ENCODE results near the gene ABHD3. TPM values are rescaled to one million over a fixed set of nuclear protein-coding genes. Genes with fewer than 3 reads are reported as not detected.

ABHD3 gene
- total RNA-seq, 3 donors from 2014 or later, result 12.6 to 16.2 (median 13.1) TPM

- no peaks in the 10 kb centered on the region for H3K36me3 ChIP-seq
- no peaks in the 10 kb centered on the region for H3K4me1 ChIP-seq
- intact Hi-C loops (cut with DNase I; ENCODE audit: low total_unique reads), result no loop called here
- DNase-seq (ENCODE audit: low spot score in 2 of 2), result no peak
- TF ChIP-seq, protein P1, sequence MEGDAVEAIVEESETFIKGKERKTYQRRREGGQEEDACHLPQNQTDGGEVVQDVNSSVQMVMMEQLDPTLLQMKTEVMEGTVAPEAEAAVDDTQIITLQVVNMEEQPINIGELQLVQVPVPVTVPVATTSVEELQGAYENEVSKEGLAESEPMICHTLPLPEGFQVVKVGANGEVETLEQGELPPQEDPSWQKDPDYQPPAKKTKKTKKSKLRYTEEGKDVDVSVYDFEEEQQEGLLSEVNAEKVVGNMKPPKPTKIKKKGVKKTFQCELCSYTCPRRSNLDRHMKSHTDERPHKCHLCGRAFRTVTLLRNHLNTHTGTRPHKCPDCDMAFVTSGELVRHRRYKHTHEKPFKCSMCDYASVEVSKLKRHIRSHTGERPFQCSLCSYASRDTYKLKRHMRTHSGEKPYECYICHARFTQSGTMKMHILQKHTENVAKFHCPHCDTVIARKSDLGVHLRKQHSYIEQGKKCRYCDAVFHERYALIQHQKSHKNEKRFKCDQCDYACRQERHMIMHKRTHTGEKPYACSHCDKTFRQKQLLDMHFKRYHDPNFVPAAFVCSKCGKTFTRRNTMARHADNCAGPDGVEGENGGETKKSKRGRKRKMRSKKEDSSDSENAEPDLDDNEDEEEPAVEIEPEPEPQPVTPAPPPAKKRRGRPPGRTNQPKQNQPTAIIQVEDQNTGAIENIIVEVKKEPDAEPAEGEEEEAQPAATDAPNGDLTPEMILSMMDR (IDR thresholded peaks at IDR 0.05), result no peak
- TF ChIP-seq POLR2A (IDR thresholded peaks at IDR 0.05) (no peak), POLR2AphosphoS5 (IDR thresholded peaks at IDR 0.05) (no peak)
- no peak overlapping the region for H3K4me3 ChIP-seq
- no peaks in the 10 kb centered on the region for H3K9me3 ChIP-seq
- H3K27me3 ChIP-seq, result no peaks in the 10 kb centered on the region
- H3K27ac ChIP-seq, result no peak overlapping the region
Measured at GRCh38 chr18:21663578-21663977, 41.0 kb downstream of the ABHD3 start.

GRCh38 chr18:21662581-21662980 is 42.0 kb downstream of the ABHD3 start:
- TF ChIP-seq POLR2AphosphoS5 (IDR thresholded peaks at IDR 0.05) (no peak), POLR2A (IDR thresholded peaks at IDR 0.05) (no peak)
- TF ChIP-seq, protein P1 (IDR thresholded peaks at IDR 0.05), result no peak
- H3K27ac ChIP-seq, result no peak overlapping the region
- intact Hi-C loops (cut with DNase I; ENCODE audit: low total_unique reads), result no loop called here
- DNase-seq (ENCODE audit: low spot score in 2 of 2), result no peak
- H3K4me3 ChIP-seq, result no peak overlapping the region
- H3K4me1 ChIP-seq, result no peaks in the 10 kb centered on the region
- no peaks in the 10 kb centered on the region for H3K27me3 ChIP-seq
- H3K9me3 ChIP-seq, result no peaks in the 10 kb centered on the region
- H3K36me3 ChIP-seq, result no peaks in the 10 kb centered on the region

DNA sequence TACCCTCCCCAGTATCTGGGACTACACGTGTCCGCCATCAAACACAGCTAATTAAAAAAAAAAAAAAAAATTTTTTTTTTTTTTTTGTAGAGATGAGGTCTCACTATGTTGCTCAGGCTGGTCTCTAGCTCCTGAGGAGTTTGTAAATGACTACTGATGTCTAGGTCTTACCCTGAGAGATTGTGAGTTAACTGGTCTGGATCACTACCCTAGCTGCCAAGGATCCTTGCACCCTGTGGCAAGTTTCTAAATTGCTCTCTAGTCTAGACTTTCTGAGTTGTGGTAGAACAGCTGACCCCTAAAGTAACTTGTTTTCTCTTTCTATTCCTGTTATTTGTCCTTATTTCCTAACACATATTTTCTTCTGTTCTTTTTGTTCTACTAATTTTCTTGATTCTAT is 44.5 kb downstream of the ABHD3 start:
- intact Hi-C loops (cut with DNase I; ENCODE audit: low total_unique reads), result no loop called here
- DNase-seq (ENCODE audit: low spot score in 2 of 2), result no peak
- no peak overlapping the region for H3K27ac ChIP-seq
- no peaks in the 10 kb centered on the region for H3K9me3 ChIP-seq
- H3K4me1 ChIP-seq, result no peaks in the 10 kb centered on the region
- TF ChIP-seq POLR2AphosphoS5 (IDR thresholded peaks at IDR 0.05) (no peak), POLR2A (IDR thresholded peaks at IDR 0.05) (no peak)
- TF ChIP-seq, protein P1 (IDR thresholded peaks at IDR 0.05), result no peak
- no peaks in the 10 kb centered on the region for H3K36me3 ChIP-seq
- H3K4me3 ChIP-seq, result no peak overlapping the region
- H3K27me3 ChIP-seq, result no peaks in the 10 kb centered on the region

DNA sequence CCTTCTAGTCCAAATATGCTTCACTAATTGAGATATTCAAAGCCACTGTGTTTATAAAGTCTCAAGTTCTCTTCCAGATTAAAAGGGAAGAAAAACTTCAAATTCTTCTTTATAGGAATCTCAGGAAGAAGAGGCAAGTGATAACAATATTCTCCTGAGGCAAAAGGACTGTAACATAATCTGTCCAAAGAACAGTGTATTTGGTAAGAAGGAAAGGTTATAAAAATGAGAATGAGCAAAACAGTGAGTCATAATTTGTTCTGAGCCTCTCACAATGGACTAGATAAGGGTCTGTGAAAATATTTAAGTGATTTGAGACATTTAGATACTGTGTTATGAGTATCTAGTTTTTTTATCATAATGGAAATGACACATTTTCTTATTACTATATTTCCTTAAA is 48.2 kb downstream of the ABHD3 start:
- H3K27ac ChIP-seq, result no peak overlapping the region
- H3K36me3 ChIP-seq, result no peaks in the 10 kb centered on the region
- H3K4me3 ChIP-seq, result no peak overlapping the region
- H3K27me3 ChIP-seq, result no peaks in the 10 kb centered on the region
- no peaks in the 10 kb centered on the region for H3K4me1 ChIP-seq
- DNase-seq (ENCODE audit: low spot score in 2 of 2), result no peak
- intact Hi-C loops (cut with DNase I; ENCODE audit: low total_unique reads), result no loop called here
- H3K9me3 ChIP-seq, result no peaks in the 10 kb centered on the region
- TF ChIP-seq POLR2A (IDR thresholded peaks at IDR 0.05) (no peak), POLR2AphosphoS5 (IDR thresholded peaks at IDR 0.05) (no peak)
- TF ChIP-seq, protein P1 (IDR thresholded peaks at IDR 0.05), result no peak

GRCh38 chr18:21653361-21653760 is 51.2 kb downstream of the ABHD3 start:
- TF ChIP-seq POLR2AphosphoS5 (IDR thresholded peaks at IDR 0.05) (no peak), POLR2A (IDR thresholded peaks at IDR 0.05) (no peak)
- TF ChIP-seq, protein P1 (IDR thresholded peaks at IDR 0.05), result no peak
- intact Hi-C loops (cut with DNase I; ENCODE audit: low total_unique reads), result no loop called here
- H3K4me1 ChIP-seq, result no peaks in the 10 kb centered on the region
- no peak overlapping the region for H3K4me3 ChIP-seq
- DNase-seq (ENCODE audit: low spot score in 2 of 2), result no peak
- H3K36me3 ChIP-seq, result no peaks in the 10 kb centered on the region
- no peak overlapping the region for H3K27ac ChIP-seq
- no peaks in the 10 kb centered on the region for H3K27me3 ChIP-seq
- H3K9me3 ChIP-seq, result no peaks in the 10 kb centered on the region
